ENCODE data around the gene MRPL49.

Gene MRPL49

GRCh38 chr11:65121865-65122696, at the start of gene MRPL49, which contains the start of gene FAU:
TSS of gene MRPL49 (plus strand) at chr11:65122321. CDS start at chr11:65122347, 26 bp downstream.
TSS of gene FAU (minus strand) at chr11:65122134. CDS start at chr11:65121813, 321 bp downstream.
- peak; percentile 94 for DNase-seq (ENCODE audit: low read depth)
- TF ChIP-seq CTCF (conservative IDR thresholded peaks at IDR 0.05; ENCODE audit: control insufficient read depth, insufficient read depth, low read depth, low read length): no peak
- peak within 1 kb of the TSS; percentile 65 for H3K4me3 ChIP-seq (ENCODE audit: control insufficient read depth, low read depth, low read length)

GRCh38 chr11:65072631-65072966, 49.5 kb upstream of the MRPL49 start:
- no peak for DNase-seq (ENCODE audit: low read depth)
- no peak for TF ChIP-seq CTCF (conservative IDR thresholded peaks at IDR 0.05; ENCODE audit: control insufficient read depth, insufficient read depth, low read depth, low read length)
- no peak overlapping the region for H3K4me3 ChIP-seq (ENCODE audit: control insufficient read depth, low read depth, low read length)

GRCh38 chr11:65077451-65077850, 44.7 kb upstream of the MRPL49 start:
- DNase-seq (ENCODE audit: low read depth): peak; percentile 49
- no peak overlapping the region for H3K4me3 ChIP-seq (ENCODE audit: control insufficient read depth, low read depth, low read length)
- no peak for TF ChIP-seq CTCF (conservative IDR thresholded peaks at IDR 0.05; ENCODE audit: control insufficient read depth, insufficient read depth, low read depth, low read length)

- TF ChIP-seq CTCF (conservative IDR thresholded peaks at IDR 0.05; ENCODE audit: control insufficient read depth, insufficient read depth, low read depth, low read length): peak; percentile 59
- no peak overlapping the region for H3K4me3 ChIP-seq (ENCODE audit: control insufficient read depth, low read depth, low read length)
- DNase-seq (ENCODE audit: low read depth): peak; percentile 35
These were observed 44.0 kb upstream of the MRPL49 start for GRCh38 chr11:65078151-65078550.

GRCh38 chr11:65078786-65079342, 43.3 kb upstream of the MRPL49 start:
- no peak for TF ChIP-seq CTCF (conservative IDR thresholded peaks at IDR 0.05; ENCODE audit: control insufficient read depth, insufficient read depth, low read depth, low read length)
- no peak overlapping the region for H3K4me3 ChIP-seq (ENCODE audit: control insufficient read depth, low read depth, low read length)
- DNase-seq (ENCODE audit: low read depth): no peak

- H3K4me3 ChIP-seq (ENCODE audit: control insufficient read depth, low read depth, low read length): peak overlapping the region; percentile 90
- no peak for DNase-seq (ENCODE audit: low read depth)
- TF ChIP-seq CTCF (conservative IDR thresholded peaks at IDR 0.05; ENCODE audit: control insufficient read depth, insufficient read depth, low read depth, low read length): no peak
These were observed 38.8 kb upstream of the MRPL49 start for GRCh38 chr11:65083134-65083833.
